Adrenal gland (tissue), 5 donors: ENCODE data around the gene G6PC1.

Source experiments
- POLR2A ChIP-seq, 2 donors: fragments of 450-650 bp; IDR thresholded peaks; one replicate each; pipeline ENCODE4 v1.6.1; 2017; ENCODE audit warnings: antibody characterized with exemption in 2 of 2, mild to moderate bottlenecking in 2 of 2, moderate library complexity in 1 of 2
- TF ChIP-seq, protein P1 (sequence below), 6 experiments: fragments of 450-650 bp in 4 of 6; fragments of 200-600 bp in 2 of 6; sonication (generic) in 1 of 6; IDR thresholded peaks; 1 replicate in 5 of 6; 2 replicates in 1 of 6; pipeline versions ENCODE4 v1.5.1 to v1.8.0; 2016 to 2021; ENCODE audit warnings: antibody characterized with exemption in 6 of 6, mild to moderate bottlenecking in 2 of 6, moderate library complexity in 1 of 6
- donor health status: DM: no; HTN: no; CAD: no.

DNA sequence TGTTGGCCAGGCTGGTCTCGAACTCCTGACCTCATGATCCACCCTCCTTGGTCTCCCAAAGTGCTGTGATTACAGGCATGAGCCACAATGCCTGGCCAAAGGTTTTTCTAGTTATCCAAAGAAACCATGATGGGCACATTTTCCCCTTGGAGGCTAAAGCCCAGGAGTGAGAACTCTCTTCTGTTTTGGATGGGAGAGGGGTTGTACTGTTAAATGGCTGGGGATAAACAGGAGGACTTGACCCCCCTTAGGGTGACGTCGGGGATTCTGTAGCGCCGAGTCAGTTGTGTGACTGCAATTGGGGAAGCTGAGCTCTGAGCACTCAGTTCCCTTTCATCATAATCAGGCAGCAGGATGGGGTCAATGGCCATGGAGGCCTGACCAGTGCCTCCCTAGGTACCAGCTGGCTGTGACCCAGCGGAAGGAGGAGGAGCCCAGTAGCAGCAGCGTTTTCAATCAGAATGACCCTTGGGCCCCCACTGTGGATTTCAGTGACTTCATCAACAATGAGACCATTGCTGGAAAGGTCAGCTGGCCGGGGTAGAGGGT, 45.5 kb upstream of the G6PC1 start:
- no peak for TF ChIP-seq POLR2A (IDR thresholded peaks at IDR 0.05)
- TF ChIP-seq, protein P1, sequence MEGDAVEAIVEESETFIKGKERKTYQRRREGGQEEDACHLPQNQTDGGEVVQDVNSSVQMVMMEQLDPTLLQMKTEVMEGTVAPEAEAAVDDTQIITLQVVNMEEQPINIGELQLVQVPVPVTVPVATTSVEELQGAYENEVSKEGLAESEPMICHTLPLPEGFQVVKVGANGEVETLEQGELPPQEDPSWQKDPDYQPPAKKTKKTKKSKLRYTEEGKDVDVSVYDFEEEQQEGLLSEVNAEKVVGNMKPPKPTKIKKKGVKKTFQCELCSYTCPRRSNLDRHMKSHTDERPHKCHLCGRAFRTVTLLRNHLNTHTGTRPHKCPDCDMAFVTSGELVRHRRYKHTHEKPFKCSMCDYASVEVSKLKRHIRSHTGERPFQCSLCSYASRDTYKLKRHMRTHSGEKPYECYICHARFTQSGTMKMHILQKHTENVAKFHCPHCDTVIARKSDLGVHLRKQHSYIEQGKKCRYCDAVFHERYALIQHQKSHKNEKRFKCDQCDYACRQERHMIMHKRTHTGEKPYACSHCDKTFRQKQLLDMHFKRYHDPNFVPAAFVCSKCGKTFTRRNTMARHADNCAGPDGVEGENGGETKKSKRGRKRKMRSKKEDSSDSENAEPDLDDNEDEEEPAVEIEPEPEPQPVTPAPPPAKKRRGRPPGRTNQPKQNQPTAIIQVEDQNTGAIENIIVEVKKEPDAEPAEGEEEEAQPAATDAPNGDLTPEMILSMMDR (IDR thresholded peaks at IDR 0.05) = no peak
